ENCODE data around the gene PRKRA.

- TF ChIP-seq, protein P1, sequence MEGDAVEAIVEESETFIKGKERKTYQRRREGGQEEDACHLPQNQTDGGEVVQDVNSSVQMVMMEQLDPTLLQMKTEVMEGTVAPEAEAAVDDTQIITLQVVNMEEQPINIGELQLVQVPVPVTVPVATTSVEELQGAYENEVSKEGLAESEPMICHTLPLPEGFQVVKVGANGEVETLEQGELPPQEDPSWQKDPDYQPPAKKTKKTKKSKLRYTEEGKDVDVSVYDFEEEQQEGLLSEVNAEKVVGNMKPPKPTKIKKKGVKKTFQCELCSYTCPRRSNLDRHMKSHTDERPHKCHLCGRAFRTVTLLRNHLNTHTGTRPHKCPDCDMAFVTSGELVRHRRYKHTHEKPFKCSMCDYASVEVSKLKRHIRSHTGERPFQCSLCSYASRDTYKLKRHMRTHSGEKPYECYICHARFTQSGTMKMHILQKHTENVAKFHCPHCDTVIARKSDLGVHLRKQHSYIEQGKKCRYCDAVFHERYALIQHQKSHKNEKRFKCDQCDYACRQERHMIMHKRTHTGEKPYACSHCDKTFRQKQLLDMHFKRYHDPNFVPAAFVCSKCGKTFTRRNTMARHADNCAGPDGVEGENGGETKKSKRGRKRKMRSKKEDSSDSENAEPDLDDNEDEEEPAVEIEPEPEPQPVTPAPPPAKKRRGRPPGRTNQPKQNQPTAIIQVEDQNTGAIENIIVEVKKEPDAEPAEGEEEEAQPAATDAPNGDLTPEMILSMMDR (IDR thresholded peaks at IDR 0.05) = no peak
- TF ChIP-seq EZH2 (IDR thresholded peaks at IDR 0.05) = no peak
- no peak for TF ChIP-seq EZH2phosphoT487 (IDR thresholded peaks at IDR 0.05)
Observed at GRCh38 chr2:178383718-178384117, 67.3 kb downstream of the PRKRA start.
